GM12878 (cell line): ENCODE data around the gene GNG13. TPM values are rescaled to one million over a fixed set of nuclear protein-coding genes. Genes with fewer than 3 reads are reported as not detected.

Source experiments
- ATAC-seq: fragments of 200-7000 bp; cut with Tn5 transposase; 3 replicates; pipeline ENCODE4 v1.9.1; 2020; ENCODE audit warnings: mild to moderate bottlenecking, moderate library complexity
- BruUV-seq: library from RNA; stranded (reverse); fragments of 400-500 nt; replicated peaks from 2 replicates; lab custom pipeline; 2021; lab: Mats Ljungman, UMichigan
- CTCF ChIA-PET: fragments of 300-600 bp; sonication (Branson Sonifier 250); formaldehyde crosslinking; extraction: SDS; loops from one replicate; lab custom pipeline; 2021; ENCODE audit warnings: inconsistent platforms; lab: Yijun Ruan, JAX
- POLR2A ChIA-PET: fragments of 350-600 bp; formaldehyde crosslinking; extraction: SDS; loops from one replicate; lab custom pipeline; 2021; ENCODE audit warnings: inconsistent platforms; lab: Charles Lee
- RAD21 ChIA-PET: fragments of 300-600 bp; sonication (Branson Sonifier 250); formaldehyde crosslinking; loops from one replicate; lab custom pipeline; 2023; ENCODE audit warnings: antibody characterized with exemption; ENCODE audit not compliant: unreplicated experiment; lab: Charles Lee
- SMC1A ChIA-PET: fragments of 300-600 bp; sonication (Branson Sonifier 250); formaldehyde crosslinking; loops from one replicate; lab custom pipeline; 2023; ENCODE audit not compliant: unreplicated experiment, uncharacterized antibody; lab: Charles Lee
- DNase-seq: peaks from one replicate; pipeline ENCODE4 v3.0.0-alpha.2; 2011; ENCODE audit warnings: low read depth, low spot score
- FAIRE-seq: peaks from 3 replicates; lab custom pipeline; 2011; peaks lifted over from hg19 to GRCh38; lab: Jason Lieb, UNC
- H2AFZ ChIP-seq: 2 replicates; pipeline ENCODE4 v1.6.0; 2011; ENCODE audit warnings: low read depth, low read length, control low read depth; ENCODE audit not compliant: control insufficient read depth
- H3K27ac ChIP-seq: 2 replicates; pipeline ENCODE4 v1.5.1; 2011; ENCODE audit warnings: control low read depth; ENCODE audit not compliant: control insufficient read depth, insufficient read depth
- H3K27me3 ChIP-seq, 2 experiments: replicated peaks in 1 of 2; 2 replicates each; pipeline versions ENCODE4 v1.6.0 to v1.6.1; 2011; ENCODE audit warnings: low read length in 1 of 2; ENCODE audit not compliant: control insufficient read depth in 2 of 2, insufficient read depth in 2 of 2
- H3K36me3 ChIP-seq, 2 experiments: 2 replicates each; pipeline ENCODE4 v1.5.1; 2011; ENCODE audit warnings: low read length in 1 of 2; ENCODE audit not compliant: control insufficient read depth in 2 of 2, insufficient read depth in 2 of 2
- H3K4me1 ChIP-seq: 2 replicates; pipeline ENCODE4 v1.6.1; 2011; ENCODE audit warnings: mild to moderate bottlenecking, low read length, moderate library complexity, mixed read lengths; ENCODE audit not compliant: control insufficient read depth, insufficient read depth
- H3K4me2 ChIP-seq: 2 replicates; pipeline ENCODE4 v1.6.0; 2011; ENCODE audit warnings: control low read depth; ENCODE audit not compliant: control insufficient read depth, insufficient read depth
- H3K4me3 ChIP-seq: fragments of 200-600 bp; sonication (generic); 2 replicates; pipeline ENCODE4 v1.5.1; 2016
- H3K79me2 ChIP-seq: 2 replicates; pipeline ENCODE4 v1.6.0; 2011; ENCODE audit warnings: low read length; ENCODE audit not compliant: control insufficient read depth, insufficient read depth
- H3K9ac ChIP-seq: 2 replicates; pipeline ENCODE4 v1.8.0; 2011; ENCODE audit warnings: low read length, control low read depth, mixed read lengths; ENCODE audit not compliant: control insufficient read depth, insufficient read depth
- H3K9me3 ChIP-seq: replicated peaks from 3 replicates; pipeline ENCODE4 v1.5.1; 2011; ENCODE audit warnings: mild to moderate bottlenecking, low read length; ENCODE audit not compliant: control insufficient read depth, insufficient read depth
- H4K20me1 ChIP-seq: 2 replicates; pipeline ENCODE4 v1.6.0; 2011; ENCODE audit not compliant: control insufficient read depth, insufficient read depth
- CBFB ChIP-seq: IDR thresholded peaks from 2 replicates; pipeline ENCODE4 v1.6.1; 2016; ENCODE audit warnings: antibody characterized with exemption, low read depth
- IKZF2 ChIP-seq, 2 experiments: fragments of 450-650 bp; IDR thresholded peaks; 2 replicates each; pipeline ENCODE4 v1.6.1; 2017; ENCODE audit warnings: mild to moderate bottlenecking in 2 of 2, moderate library complexity in 2 of 2
- MYB ChIP-seq: fragments of 150-350 bp; IDR thresholded peaks from 2 replicates; pipeline ENCODE4 v1.6.1; 2014; ENCODE audit warnings: mild to moderate bottlenecking, low read depth, low read length, borderline replicate concordance
- STAT1 ChIP-seq: fragments of 450-650 bp; conservative IDR thresholded peaks from 2 replicates; pipeline ENCODE4 v1.6.1; 2014; ENCODE audit warnings: antibody characterized with exemption, mild to moderate bottlenecking
- ZBED1 ChIP-seq: IDR thresholded peaks from 2 replicates; pipeline ENCODE4 v1.6.1; 2016; ENCODE audit warnings: borderline replicate concordance
- WGBS: methylation state at CpG from one replicate; pipeline ENCODE4 v1.1.6; 2016; ENCODE audit warnings: low lambda C conversion rate; ENCODE audit not compliant: insufficient replicate concordance, insufficient coverage; ENCODE audit errors: missing lambda C conversion rate; 5-methylcytosine and 5-hydroxymethylcytosine counted together
- in situ Hi-C: fragments of 300-500 bp; cut with MboI; formaldehyde crosslinking; loops from 9 replicates; pipeline ENCODE4 v1.14.3; 2018; ENCODE audit warnings: mixed read lengths
- intact Hi-C: fragments of 100-400 bp; cut with micrococcal nuclease; formaldehyde crosslinking; loops from one replicate; pipeline ENCODE4 v1.14.2; 2022; ENCODE audit not compliant: unreplicated experiment
- polyA plus RNA-seq, 11 experiments: library from polyadenylated mRNA; depleted of rRNA in 4 of 11; unstranded in 6 of 11; stranded (reverse) in 5 of 11; fragments of >200 nt; fragmentation: Nextera tagmentation in 4 of 11; fragmentation: Illumina TruSeq in 1 of 11; extraction: Ambion mirVana in 4 of 11; extraction: Trizol in 1 of 11; gene quantifications; 1 replicate in 1 of 11; 2 replicates in 10 of 11; pipeline versions ENCODE4 v1.2.1 to v1.2.3, GENCODE V29; 2011 to 2016; ENCODE audit warnings: inconsistent platforms in 2 of 11, missing spikeins in 2 of 11, low read depth in 1 of 11
- total RNA-seq, 4 experiments: library from RNA; depleted of rRNA in 3 of 4; stranded (reverse); fragments of >200 nt in 3 of 4; fragmentation: Illumina TruSeq in 1 of 4; extraction: Trizol in 1 of 4; gene quantifications; 2 replicates each; pipeline versions ENCODE4 v1.2.1 to v1.2.3, GENCODE V29; 2013 to 2021
- TF ChIP-seq, protein P1 (sequence below): fragments of 450-650 bp; IDR thresholded peaks from 2 replicates; pipeline ENCODE4 v1.6.1; 2016; ENCODE audit warnings: mild to moderate bottlenecking
- TF ChIP-seq, protein P2 (sequence below): IDR thresholded peaks from 2 replicates; pipeline ENCODE4 v1.6.1; 2011; ENCODE audit warnings: low read depth, mild to moderate bottlenecking, low read length, moderate library complexity, borderline replicate concordance; ENCODE audit errors: extremely low read depth

Gene GNG13
- total and polyA plus RNA-seq, 10 of the 15 experiments (the other 5 are each of a cell fraction or from before 2014, with no cell fraction given), result not detected

DNA sequence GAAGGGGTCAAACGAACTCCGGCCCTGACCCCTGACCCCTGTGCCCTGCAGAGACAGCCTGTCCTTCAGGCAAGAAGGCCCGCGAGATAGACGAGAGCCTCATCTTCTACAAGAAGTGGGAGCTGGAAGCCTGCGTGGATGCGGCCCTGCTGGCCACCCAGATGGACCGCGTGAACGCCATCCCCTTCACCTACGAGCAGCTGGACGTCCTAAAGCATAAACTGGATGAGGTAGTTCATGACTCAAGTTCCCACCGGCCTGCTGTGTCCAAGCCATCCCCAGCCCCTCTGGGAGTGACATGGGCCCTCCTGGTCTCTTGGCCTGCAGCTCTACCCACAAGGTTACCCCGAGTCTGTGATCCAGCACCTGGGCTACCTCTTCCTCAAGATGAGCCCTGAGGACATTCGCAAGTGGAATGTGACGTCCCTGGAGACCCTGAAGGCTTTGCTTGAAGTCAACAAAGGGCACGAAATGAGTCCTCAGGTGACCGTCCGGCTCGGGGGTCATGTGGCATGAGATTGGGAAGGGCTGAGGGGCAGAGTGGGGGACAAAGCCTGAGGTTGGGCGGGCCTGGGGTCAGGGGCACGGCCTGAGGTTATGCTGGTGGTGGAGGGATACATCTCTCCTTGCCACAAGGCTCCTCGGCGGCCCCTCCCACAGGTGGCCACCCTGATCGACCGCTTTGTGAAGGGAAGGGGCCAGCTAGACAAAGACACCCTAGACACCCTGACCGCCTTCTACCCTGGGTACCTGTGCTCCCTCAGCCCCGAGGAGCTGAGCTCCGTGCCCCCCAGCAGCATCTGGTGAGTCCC lies 34.3 kb downstream of the GNG13 start:
- CTCF ChIA-PET, result no interaction called here

More for the DNA sequence above, 34.3 kb downstream of the GNG13 start:
- SMC1A ChIA-PET, result no interaction called here
- RAD21 ChIA-PET, result no interaction called here
- in situ Hi-C loops (no loop called here), intact Hi-C loops (no loop called here)
- BruUV-seq, result no TSS peak
- no peak for FAIRE-seq
- Histone ChIP-seq H3K4me1 (no peaks in the 10 kb centered on the region), H3K9me3 (no peaks in the 10 kb centered on the region), H3K79me2 (no peaks in the 10 kb centered on the region), H4K20me1 (no peaks in the 10 kb centered on the region), H3K36me3 (no peaks in the 10 kb centered on the region), H3K27me3 (no peaks in the 10 kb centered on the region), H2AFZ (no peak overlapping the region), H3K9ac (no peak overlapping the region), H3K27ac (no peak overlapping the region), H3K4me3 (no peak overlapping the region), H3K4me2 (no peak overlapping the region)
- ATAC-seq, result no peak
- POLR2A ChIA-PET, result interaction anchor here (0.5 kb wide), 1 partner anchor 268 kb away, joined by 3 read pairs; no protein-coding TSS in a partner anchor
- WGBS, result 42% methylated on average over 25 of the region's 29 CpGs
- DNase-seq, result no peak
- TF ChIP-seq ZBED1 (no peak), IKZF2 (IDR thresholded peaks at IDR 0.05) (no peak), MYB (no peak), STAT1 (no peak), CBFB (no peak)
- TF ChIP-seq, protein P1, sequence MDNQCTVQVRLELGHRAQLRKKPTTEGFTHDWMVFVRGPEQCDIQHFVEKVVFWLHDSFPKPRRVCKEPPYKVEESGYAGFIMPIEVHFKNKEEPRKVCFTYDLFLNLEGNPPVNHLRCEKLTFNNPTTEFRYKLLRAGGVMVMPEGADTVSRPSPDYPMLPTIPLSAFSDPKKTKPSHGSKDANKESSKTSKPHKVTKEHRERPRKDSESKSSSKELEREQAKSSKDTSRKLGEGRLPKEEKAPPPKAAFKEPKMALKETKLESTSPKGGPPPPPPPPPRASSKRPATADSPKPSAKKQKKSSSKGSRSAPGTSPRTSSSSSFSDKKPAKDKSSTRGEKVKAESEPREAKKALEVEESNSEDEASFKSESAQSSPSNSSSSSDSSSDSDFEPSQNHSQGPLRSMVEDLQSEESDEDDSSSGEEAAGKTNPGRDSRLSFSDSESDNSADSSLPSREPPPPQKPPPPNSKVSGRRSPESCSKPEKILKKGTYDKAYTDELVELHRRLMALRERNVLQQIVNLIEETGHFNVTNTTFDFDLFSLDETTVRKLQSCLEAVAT, result no peak
- TF ChIP-seq, protein P2, sequence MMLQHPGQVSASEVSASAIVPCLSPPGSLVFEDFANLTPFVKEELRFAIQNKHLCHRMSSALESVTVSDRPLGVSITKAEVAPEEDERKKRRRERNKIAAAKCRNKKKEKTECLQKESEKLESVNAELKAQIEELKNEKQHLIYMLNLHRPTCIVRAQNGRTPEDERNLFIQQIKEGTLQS, result no peak
